MM.1S (cell line): ENCODE results near the gene RPP38.
A peak's percentile ranks its signal among the peaks of the same experiment; 100 is the strongest.

Experiments
- DNase-seq: peaks from one replicate; pipeline ENCODE4 v3.0.0-alpha.2; 2015
- H2AFZ ChIP-seq: fragments of 300-600 bp; sonication (generic); 2 replicates; pipeline ENCODE4 v1.6.0; 2016; ENCODE audit warnings: antibody characterized with exemption, low read length
- H3F3A ChIP-seq: fragments of 300-600 bp; sonication (generic); 2 replicates; pipeline ENCODE4 v1.6.1; 2016; ENCODE audit warnings: mild to moderate bottlenecking, antibody characterized with exemption, low read length, moderate library complexity, mixed read lengths; ENCODE audit not compliant: insufficient read depth
- H3K27ac ChIP-seq: fragments of 300-600 bp; sonication (generic); 2 replicates; pipeline ENCODE4 v1.5.1; 2016; ENCODE audit warnings: mild to moderate bottlenecking, low read length
- H3K27me3 ChIP-seq: fragments of 300-600 bp; sonication (generic); replicated peaks from 2 replicates; pipeline ENCODE4 v1.6.0; 2016; ENCODE audit warnings: low read length; ENCODE audit not compliant: insufficient read depth
- H3K36me3 ChIP-seq: fragments of 300-600 bp; sonication (generic); replicated peaks from 2 replicates; pipeline ENCODE4 v1.6.1; 2016; ENCODE audit warnings: mild to moderate bottlenecking, low read length, mixed read lengths; ENCODE audit not compliant: insufficient read depth
- H3K4me1 ChIP-seq: fragments of 300-600 bp; sonication (generic); 2 replicates; pipeline ENCODE4 v1.6.1; 2016; ENCODE audit warnings: low read length, mixed read lengths
- H3K4me2 ChIP-seq: fragments of 300-600 bp; sonication (generic); 2 replicates; pipeline ENCODE4 v1.6.0; 2016; ENCODE audit warnings: low read depth, low read length
- H3K4me3 ChIP-seq: fragments of 300-600 bp; sonication (generic); 2 replicates; pipeline ENCODE4 v1.5.1; 2016; ENCODE audit warnings: low read length, mixed read lengths
- H3K79me2 ChIP-seq: fragments of 300-600 bp; sonication (generic); 2 replicates; pipeline ENCODE4 v1.6.1; 2016; ENCODE audit warnings: mixed run types, low read length, mixed read lengths
- H3K9ac ChIP-seq: fragments of 300-600 bp; sonication (generic); 2 replicates; pipeline ENCODE4 v1.6.1; 2016; ENCODE audit warnings: low read length, mixed read lengths
- H3K9me2 ChIP-seq: fragments of 300-600 bp; sonication (generic); replicated peaks from 2 replicates; pipeline ENCODE4 v1.6.1; 2016; ENCODE audit warnings: mild to moderate bottlenecking, low read length, mixed read lengths; ENCODE audit not compliant: insufficient read depth
- H3K9me3 ChIP-seq: fragments of 300-600 bp; sonication (generic); replicated peaks from 2 replicates; pipeline ENCODE4 v1.6.1; 2016; ENCODE audit warnings: mild to moderate bottlenecking, low read length, mixed read lengths; ENCODE audit not compliant: insufficient read depth
- H4K20me1 ChIP-seq: fragments of 300-600 bp; sonication (generic); 2 replicates; pipeline ENCODE4 v1.6.1; 2016; ENCODE audit warnings: mild to moderate bottlenecking, low read length, moderate library complexity, mixed read lengths; ENCODE audit not compliant: insufficient read depth
- EZH2 ChIP-seq: fragments of 300-600 bp; sonication (generic); optimal IDR thresholded peaks from 2 replicates; pipeline ENCODE3; 2017; ENCODE audit warnings: low read depth, mild to moderate bottlenecking, antibody characterized with exemption, low read length, mixed read lengths
- EZH2phosphoT487 ChIP-seq: fragments of 300-600 bp; sonication (generic); IDR thresholded peaks from 2 replicates; pipeline ENCODE4 v1.6.1; 2018; ENCODE audit warnings: antibody characterized with exemption, low read length
- TF ChIP-seq, protein P1 (sequence below): fragments of 300-600 bp; sonication (generic); IDR thresholded peaks from 2 replicates; pipeline ENCODE4 v1.5.1; 2016; ENCODE audit warnings: antibody characterized with exemption, low read length, mixed read lengths

The RPP38 gene, protein sequence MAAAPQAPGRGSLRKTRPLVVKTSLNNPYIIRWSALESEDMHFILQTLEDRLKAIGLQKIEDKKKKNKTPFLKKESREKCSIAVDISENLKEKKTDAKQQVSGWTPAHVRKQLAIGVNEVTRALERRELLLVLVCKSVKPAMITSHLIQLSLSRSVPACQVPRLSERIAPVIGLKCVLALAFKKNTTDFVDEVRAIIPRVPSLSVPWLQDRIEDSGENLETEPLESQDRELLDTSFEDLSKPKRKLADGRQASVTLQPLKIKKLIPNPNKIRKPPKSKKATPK

DNA sequence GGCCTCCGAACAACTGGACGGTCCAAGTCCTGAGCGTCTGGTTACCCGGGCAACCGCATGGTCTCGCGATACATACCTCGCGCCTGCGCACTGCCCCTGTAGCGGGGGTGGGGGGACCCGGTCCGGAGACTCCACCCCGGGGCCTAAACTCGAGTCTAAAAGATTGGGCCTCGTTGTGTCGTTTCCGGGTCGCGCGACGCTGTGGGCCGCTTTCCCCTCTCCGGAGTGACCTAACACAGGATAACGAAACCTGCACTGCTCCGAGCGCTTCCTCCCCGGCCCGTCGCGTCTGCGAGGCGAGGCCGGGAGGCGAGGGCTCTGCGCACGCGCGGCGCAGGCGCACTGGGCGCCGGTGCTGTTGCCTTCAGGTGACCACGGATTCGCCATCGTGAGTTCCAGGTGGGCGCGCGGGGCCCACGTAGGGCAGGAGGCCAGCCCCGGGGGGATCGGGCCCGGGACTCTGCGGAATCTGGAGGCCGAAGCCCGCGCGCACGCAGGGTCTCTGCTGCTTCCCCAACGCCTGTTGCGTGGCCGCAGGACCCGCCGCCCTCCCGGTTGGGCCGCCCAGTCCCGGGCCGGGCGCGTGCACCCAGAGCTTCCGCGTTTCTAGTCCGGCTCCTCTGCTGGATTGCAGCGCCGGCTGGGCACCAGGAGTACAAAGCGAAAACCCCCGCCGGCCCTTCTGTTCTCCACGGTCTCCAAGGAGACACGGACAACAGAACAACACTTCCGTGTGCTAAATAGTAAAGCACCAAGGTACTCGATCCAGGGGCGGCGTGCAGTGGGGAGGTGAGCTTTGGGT lies at the start of gene RPP38:
TSS of gene RPP38 (plus strand) at position 345 of the 802 bp plus-strand sequence. CDS start 5,960 bp downstream, outside the sequence.
- Histone ChIP-seq H2AFZ (peak within 1 kb of the TSS; percentile 98), H3K36me3 (no peaks in the 10 kb centered on the region), H3K9me3 (no peaks in the 10 kb centered on the region), H3K27me3 (no peaks in the 10 kb centered on the region), H3F3A (peaks cover 15% of the 10 kb centered on the region; the same call in 1 of the 2 replicates), H3K79me2 (peaks cover 47% of the 10 kb centered on the region), H3K9ac (peak within 1 kb of the TSS; percentile 96), H3K4me3 (peak within 1 kb of the TSS; percentile 80), H4K20me1 (no peaks in the 10 kb centered on the region), H3K9me2 (no peaks in the 10 kb centered on the region), H3K27ac (peak within 1 kb of the TSS; percentile 97), H3K4me1 (peaks cover 3% of the 10 kb centered on the region; the same call in 1 of the 2 replicates), H3K4me2 (peak within 1 kb of the TSS; percentile 98)
- peak; percentile 96 for DNase-seq
- TF ChIP-seq EZH2 (no peak), EZH2phosphoT487 (no peak)
- TF ChIP-seq, protein P1, sequence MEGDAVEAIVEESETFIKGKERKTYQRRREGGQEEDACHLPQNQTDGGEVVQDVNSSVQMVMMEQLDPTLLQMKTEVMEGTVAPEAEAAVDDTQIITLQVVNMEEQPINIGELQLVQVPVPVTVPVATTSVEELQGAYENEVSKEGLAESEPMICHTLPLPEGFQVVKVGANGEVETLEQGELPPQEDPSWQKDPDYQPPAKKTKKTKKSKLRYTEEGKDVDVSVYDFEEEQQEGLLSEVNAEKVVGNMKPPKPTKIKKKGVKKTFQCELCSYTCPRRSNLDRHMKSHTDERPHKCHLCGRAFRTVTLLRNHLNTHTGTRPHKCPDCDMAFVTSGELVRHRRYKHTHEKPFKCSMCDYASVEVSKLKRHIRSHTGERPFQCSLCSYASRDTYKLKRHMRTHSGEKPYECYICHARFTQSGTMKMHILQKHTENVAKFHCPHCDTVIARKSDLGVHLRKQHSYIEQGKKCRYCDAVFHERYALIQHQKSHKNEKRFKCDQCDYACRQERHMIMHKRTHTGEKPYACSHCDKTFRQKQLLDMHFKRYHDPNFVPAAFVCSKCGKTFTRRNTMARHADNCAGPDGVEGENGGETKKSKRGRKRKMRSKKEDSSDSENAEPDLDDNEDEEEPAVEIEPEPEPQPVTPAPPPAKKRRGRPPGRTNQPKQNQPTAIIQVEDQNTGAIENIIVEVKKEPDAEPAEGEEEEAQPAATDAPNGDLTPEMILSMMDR = no peak

DNA sequence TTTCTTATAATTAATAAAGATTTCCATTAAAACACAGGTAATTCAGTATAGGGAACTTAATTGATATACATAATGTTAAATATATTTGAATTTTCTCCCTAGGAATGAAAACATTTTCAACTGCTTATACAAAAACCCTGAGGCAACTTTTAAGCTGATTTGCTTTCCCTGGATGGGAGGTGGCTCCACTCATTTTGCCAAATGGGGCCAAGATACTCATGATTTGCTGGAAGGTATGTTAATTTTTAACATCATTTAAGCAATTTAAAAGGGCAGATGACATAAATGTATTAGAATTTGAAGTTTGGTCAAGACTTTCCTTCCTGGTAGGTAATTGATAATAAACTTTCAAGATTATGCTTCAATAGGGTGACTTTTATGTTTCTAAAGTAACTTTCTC lies 47.6 kb upstream of the RPP38 start:
- H2AFZ ChIP-seq = no peak overlapping the region
- H3K36me3 ChIP-seq = no peaks in the 10 kb centered on the region
- H3F3A ChIP-seq = no peaks in the 10 kb centered on the region
- H3K79me2 ChIP-seq = no peaks in the 10 kb centered on the region
- H3K27ac ChIP-seq = no peak overlapping the region
- H3K4me3 ChIP-seq = no peak overlapping the region
- no peaks in the 10 kb centered on the region for H3K27me3 ChIP-seq
- DNase-seq = no peak
- no peak overlapping the region for H3K9ac ChIP-seq
- no peaks in the 10 kb centered on the region for H3K4me1 ChIP-seq
- H3K4me2 ChIP-seq = no peak overlapping the region
- no peaks in the 10 kb centered on the region for H3K9me2 ChIP-seq
- H3K9me3 ChIP-seq = no peaks in the 10 kb centered on the region
- H4K20me1 ChIP-seq = no peaks in the 10 kb centered on the region
- TF ChIP-seq EZH2 (no peak), EZH2phosphoT487 (no peak)
- TF ChIP-seq, protein P1 = no peak

DNA sequence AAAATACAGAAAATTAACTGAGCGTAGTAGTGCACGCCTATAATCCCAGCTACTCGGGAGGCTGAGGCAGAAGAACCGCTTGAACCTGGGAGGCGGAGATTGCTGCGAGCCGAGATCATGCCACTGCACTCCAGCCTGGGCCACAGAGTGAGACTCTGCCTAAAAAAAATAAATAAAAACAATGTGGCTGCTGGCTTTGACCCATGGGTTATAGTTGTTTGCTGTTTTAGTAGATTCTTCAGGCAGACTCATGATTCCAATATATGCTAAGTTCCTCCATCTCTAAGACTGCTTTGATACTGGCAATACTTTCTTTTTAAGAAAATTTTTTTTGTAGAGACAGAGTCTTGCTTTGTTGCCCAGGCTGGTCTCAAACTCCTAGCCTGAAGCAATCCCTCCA lies 45.0 kb upstream of the RPP38 start:
- no peaks in the 10 kb centered on the region for H4K20me1 ChIP-seq
- no peak overlapping the region for H3K4me3 ChIP-seq
- no peaks in the 10 kb centered on the region for H3K9me2 ChIP-seq
- H3K9ac ChIP-seq = no peak overlapping the region
- TF ChIP-seq, protein P1 = no peak
- TF ChIP-seq EZH2phosphoT487 = no peak
- TF ChIP-seq EZH2 = no peak
- DNase-seq = no peak
- no peaks in the 10 kb centered on the region for H3K4me1 ChIP-seq
- H3K4me2 ChIP-seq = no peak overlapping the region
- no peaks in the 10 kb centered on the region for H3K9me3 ChIP-seq
- H2AFZ ChIP-seq = no peak overlapping the region
- H3F3A ChIP-seq = no peaks in the 10 kb centered on the region
- H3K27me3 ChIP-seq = no peaks in the 10 kb centered on the region
- H3K36me3 ChIP-seq = no peaks in the 10 kb centered on the region
- no peak overlapping the region for H3K27ac ChIP-seq
- no peaks in the 10 kb centered on the region for H3K79me2 ChIP-seq
